ENCODE measurements around the gene HOXC11.

The HOXC11 gene

DNA sequence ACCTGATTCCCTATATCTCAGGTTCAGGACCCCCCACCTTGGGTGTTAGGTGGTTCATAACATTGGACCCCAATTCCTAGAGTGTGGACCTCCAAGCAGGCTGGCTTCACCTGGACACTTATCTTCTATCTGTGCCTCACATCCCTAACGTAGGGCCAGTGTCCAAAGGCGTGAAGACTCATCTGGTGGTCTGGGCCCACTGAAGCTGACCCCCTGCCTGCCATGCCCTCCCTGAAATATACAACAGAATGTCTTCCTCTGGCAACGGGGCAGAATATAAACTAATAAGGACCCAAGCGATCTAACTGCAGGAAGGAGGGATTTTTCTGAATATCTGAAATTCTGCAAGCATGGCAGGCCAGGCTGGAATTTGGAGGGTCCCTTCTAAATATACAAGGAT, 28.7 kb upstream of the HOXC11 start:
- DNase-seq = no peak

DNA sequence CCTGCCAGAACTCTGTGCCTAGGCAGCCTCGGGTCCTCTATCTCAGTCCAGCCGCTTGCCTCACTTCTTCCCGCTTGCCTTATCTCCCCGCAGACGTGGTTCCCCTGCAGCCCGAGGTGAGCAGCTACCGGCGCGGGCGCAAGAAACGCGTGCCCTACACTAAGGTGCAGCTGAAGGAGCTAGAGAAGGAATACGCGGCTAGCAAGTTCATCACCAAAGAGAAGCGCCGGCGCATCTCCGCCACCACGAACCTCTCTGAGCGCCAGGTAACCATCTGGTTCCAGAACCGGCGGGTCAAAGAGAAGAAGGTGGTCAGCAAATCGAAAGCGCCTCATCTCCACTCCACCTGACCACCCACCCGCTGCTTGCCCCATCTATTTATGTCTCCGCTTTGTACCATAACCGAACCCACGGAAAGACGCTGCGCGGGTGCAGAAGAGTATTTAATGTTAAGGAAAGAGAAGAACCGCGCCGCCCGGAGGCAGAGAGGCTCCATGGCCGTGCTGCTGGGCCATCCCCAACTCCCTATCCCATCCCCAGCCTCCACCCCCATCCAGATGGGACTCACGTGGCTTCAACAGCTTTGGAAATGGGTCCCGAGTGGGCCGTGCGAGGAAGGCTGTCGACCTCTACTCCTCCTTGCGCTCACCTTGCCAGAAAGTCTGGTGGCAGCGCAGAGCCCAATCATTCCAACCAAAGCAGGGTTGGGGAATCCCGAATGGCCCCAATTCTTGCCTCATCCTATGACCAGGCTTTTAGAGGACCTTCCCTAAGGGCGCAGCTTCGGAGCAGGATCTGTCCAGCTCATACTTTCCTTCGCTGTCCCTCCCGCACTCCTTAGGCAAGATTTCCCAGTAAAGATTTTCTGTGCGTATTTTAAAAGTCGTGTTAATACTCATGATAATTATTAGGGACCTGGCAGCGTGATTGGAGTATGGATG, 27.7 kb upstream of the HOXC11 start:
- DNase-seq = no peak

DNA sequence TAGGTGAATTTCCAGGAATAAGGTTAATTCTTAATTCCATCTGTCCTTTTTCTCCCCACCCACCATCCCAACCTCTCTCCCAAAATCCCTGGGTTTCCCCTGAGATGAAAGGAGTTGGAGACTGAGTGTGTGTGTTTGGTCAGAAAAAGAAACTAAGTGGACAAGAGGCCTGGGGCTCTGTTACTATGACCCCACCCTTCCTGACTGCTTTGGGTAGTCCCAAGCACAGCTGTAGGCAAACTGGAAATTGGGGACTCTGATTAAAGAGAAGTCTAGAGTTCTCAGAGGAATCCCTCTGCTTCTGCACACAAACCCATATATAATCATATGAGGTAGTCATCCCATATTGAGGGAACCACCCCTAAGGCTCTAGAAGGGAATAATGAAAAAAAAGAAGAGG, 25.2 kb upstream of the HOXC11 start:
- no peak for DNase-seq

DNA sequence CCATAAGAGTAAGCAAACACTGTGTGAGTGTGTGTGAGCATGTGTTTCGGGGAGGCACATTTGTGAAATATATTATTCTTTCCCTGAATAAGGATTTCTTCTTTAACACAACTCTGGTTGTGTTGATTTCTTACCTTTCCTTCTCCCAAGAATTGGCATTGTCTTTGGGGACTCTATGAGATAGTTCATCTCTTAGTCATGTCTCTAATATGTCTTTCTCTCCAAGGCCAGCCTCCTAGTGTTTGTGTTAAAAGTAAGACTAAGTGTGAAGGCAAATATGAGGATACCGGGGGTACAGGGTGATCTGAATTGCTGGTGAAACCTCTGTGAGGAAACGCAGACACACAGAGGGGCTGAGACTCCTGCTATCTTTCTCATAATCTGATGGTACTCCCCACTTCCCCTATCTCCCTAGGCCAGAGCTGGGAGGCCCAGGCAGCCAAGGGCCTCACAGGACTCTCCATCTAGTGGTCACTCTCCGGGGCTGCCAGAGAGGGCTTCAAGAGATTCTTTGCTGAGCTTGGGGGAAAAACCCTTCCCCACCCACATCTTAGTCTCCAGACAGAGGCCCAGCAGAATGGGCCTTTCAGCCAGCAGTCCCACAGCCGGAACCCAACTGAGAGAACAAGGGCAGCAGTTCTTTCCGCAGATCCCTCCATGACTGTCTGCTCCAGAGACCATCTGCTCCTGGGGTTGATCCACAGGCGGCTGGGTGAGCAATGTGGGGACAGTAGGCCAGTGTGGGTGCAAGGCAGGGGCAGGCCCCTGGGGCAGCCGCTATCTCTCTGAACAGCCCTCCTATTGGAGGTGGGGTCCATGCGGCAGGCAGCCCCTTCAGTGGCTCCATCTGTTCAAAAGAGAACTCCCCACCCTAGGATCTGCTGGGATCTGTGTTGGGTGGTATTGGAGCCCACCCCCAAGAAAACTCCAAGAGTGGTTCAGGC, 24.0 kb upstream of the HOXC11 start:
- no peak for DNase-seq

DNA sequence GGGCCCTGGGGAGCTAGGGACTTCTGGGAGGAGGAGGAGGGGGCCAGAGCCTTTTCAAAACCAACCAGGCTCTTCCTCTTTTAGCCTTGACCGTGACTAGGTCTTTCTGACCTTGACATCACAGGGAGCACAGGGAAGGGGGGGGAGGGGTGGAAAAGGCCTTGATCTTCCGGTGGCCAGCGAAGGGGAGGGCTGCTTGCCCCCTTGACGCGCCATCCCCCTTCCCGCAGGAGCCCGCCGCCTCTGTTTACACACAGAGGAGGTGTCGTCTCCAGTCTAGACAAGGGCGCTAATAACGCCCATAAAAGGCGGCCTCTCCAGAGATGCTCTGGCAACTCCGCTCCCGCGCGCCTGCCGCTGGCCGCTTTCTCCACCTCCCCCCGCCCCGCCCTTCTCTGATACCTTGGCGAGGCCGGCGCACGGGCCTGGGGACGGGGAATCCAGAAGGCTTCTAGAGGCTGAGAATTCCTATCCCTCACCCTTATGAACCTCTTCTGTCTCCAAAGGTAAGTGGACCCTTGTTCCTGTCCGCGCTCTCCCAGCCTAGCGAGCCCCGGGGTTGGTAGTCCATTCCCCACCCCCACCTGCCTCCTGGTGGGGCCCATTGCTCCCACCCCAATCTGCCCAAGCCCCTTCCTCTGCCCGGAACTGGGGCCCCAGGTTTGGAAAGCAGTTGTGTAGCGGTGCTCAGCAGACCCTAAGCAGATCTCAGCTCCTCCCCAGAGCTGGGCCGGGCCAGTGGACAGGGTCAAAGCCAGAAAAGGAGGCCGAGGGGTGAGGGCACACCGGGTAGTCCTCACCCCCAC, 23.1 kb upstream of the HOXC11 start:
- no peak for DNase-seq

DNA sequence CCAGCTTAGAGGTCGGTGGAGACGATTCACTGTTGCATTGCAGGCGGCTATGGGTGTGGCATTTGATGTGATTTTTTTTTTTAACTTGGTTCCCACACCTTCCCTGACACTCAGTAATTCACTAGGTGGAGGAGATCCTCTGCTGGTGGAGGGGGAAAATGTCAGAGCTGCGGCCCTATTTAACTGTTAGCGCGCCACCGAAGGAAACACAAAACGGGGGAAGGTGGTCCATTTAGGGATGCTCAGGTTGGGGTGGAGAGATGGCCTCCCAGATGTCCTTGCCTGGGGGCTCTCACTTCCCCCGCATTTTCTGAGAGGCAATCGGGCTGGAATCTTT, 22.5 kb upstream of the HOXC11 start:
- DNase-seq = no peak

DNA sequence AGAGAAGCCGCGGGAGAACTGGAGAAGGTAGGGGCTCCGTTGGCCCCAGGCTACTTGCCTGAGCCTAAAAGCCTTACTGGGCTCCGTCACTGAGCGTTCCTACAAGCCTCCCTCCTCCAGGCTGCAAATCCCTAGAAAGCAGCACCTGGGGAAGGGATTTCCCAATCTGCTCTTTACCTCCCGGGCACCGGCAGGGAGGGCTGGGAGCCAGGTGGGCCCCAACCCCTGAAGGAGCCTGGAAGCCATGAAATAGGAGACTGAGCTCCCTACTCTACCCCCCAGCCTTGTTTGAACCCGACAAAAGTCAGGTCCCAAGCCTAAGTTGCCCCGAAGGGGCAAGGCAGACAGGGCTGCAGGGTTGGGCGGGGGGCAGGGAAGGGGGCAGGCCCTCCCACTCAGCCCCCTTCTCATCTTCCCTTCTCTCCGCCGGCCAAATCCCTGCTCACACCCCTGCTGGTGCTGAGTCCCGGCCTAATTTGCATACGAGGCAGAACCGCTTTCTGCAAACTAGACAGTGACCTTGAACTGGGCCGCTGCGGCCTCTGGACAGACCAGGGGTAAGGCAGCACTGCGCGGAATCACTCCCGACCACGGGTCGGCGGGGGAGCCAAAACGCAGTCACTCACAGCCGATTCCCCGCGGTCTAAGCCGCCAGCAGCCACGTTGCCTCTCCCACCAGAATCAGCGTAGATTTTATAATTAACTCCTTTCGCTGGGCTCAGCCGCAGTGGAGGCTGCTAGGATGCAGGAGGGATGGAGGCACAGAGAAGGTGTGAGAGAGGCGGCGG, 21.9 kb upstream of the HOXC11 start:
- DNase-seq = no peak

DNA sequence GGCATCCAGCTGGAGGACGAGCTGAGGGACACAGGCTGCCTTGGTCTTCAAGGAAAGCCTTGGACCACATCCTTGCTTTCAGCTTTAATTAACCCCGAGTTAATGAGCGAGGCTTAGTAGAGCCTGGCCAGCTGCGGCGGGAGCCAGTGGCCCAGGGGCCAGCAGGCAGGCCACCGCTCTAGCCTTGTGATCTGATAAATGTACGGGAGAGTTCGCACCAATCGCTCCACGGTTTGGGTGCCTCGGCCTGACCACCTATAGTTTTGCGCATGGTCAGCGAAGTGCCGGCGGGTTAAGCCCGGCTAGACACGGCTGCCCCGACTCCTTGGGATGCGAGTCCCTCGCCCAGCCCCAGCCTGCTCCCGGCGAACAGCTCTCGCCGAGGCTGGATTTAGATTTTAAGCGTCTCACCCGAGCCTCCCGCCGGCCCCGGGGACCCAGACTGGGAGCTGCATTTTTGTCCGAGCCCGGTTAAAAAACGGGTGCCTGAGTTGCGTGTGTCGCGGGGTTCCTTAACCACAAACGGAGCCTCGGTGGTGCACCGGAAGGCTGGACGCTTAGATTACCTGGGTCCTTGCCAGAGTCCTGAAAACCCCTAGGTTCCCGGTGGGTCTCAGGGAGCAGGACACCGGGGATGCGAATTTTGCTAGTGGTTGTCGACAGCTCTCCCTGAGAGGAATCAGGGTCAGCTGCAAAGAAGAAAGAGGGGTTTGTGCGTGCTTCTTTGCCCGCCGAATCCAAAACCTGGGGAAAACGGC, 21.2 kb upstream of the HOXC11 start:
- no peak for DNase-seq

DNA sequence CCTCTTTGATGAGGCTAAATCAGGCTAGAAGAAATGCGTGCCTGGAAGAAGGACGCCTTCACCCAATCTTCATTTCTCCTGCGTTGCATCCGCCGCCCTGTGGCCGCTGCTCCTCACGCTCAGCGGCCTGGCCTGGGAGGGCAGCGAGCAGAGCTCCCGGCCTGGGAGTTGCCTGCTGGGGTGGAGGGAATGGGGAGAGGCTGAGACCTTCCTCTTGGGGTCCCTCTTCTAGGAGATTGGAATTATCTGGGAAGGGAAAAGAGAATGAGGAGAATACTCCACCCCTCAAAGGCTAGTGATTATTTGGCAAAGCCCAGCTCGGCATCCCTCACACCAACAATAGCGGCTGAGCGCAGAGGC, 20.6 kb upstream of the HOXC11 start:
- DNase-seq = no peak

DNA sequence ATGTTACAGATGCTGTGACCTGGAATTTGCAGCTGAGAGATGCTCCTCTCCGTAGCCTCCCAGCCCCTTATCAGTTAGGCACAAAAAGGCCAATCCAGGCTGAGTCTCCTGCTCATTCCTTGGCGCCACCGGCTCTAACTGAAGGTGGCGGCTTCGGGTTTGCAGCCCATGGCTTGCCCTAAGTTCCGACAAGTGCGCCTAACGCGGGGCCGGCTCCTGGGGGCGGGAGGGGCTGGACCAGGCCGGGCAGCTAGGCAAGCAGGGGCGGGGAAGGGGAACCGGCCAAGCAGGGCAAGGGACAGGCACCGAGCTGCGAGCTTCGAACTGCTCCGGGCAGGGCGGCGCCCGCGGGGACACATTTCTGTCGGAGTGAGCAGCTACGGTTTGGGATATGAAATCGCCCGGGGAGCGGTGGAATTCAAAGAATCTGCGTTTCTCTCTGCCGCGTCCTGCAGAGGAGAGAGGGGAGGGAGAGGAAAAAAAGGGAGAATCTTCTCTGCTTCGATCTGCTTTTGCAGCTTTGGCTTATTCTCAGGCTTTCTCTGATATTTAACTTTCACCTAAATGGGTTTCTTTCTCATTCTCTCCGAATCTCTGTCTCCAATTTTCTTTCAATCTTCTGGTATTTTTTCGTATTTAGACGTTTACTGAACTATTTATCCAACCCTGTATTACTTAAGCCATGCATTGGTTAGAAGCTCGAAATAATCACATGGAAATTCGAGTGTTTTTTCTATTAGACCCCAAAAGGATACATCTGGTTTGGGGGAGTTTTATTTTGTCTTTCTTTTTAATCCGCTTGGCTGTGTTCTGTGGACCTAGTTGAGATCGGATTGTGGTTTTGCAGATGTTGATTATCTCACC, 19.8 kb upstream of the HOXC11 start:
- DNase-seq = no peak

DNA sequence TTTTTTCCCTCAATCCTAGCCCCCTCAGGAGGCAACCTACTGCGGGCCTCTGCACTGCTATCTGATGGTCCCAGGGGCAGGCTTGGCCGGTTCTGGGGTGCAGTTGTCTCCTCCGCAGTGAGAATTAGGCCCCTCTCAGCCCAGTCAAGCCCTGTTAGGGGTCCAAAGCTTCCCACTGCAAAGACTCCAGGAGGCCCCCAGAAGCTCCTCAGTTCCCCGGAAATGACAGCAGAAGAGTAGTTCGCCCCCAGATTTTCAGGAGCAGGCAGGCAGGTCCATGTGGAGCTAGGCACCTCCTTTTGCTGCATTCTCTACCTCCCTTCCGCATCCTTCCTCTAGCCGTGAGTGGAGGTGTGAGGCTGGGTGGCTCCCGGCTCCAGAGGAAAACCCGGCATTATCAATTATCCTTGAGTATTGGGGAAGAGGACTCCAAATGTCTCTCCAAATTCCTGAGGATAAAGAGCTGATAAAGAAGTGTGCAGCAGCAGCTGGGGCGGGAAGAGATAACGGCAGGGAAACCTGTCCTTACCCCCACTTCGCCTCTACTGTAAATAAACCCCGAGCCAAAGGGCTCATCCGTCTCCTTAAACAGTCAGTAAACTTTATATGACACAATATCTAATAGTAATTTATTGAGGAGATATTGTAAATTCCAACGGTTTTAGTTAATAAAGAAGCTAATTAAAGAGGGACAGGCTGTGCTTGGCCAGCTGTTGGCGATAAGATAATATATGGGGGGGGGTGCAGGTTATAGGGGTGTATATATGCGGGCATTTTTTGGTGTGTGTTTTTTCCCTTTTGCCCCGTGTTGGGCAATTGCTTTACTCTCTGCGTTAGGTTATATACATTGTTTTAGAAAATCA, 18.9 kb upstream of the HOXC11 start:
- DNase-seq = no peak

DNA sequence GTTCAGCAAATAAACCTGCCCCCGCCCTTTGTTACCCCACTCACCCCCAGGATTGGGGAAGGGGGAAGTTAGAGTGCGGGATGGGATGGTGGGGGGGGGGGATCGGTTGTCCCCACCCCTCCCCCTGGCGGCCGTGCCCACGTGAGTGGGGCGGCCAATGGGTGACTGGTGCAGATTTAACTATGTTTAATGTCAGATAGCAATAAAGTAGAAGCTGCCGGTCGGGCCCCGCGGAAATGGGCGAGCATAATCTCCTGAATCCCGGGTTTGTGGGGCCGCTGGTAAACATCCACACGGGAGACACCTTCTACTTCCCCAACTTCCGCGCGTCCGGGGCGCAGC, 18.3 kb upstream of the HOXC11 start, which contains the start of gene HOXC12:
TSS of gene HOXC12 (plus strand) at position 210 of the 342 bp plus-strand sequence. CDS start at position 237, 27 bp downstream.
- no peak for DNase-seq

DNA sequence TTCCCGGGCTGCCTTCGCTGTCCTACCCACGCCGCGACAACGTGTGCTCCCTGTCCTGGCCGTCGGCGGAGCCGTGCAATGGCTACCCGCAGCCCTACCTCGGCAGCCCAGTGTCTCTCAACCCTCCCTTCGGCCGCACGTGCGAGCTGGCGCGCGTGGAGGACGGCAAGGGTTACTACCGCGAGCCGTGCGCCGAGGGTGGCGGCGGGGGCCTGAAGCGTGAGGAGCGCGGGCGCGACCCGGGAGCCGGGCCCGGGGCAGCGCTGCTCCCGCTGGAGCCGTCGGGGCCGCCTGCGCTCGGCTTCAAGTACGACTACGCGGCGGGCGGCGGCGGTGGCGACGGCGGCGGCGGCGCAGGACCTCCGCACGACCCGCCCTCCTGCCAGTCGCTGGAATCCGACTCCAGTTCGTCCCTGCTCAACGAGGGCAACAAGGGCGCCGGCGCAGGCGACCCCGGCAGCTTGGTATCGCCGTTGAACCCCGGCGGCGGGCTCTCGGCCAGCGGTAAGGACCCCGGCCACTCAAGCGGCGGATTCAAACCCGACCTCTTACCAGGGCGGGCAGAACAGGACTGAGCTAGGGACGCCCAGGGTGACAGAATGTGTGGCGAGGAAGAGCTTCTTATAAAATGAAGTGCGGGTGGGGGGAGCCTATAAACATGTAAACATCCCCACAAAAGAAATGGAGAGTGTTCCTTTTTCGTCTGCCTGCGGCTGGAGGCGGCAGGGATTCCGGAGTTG, 17.7 kb upstream of the HOXC11 start:
- DNase-seq = no peak

DNA sequence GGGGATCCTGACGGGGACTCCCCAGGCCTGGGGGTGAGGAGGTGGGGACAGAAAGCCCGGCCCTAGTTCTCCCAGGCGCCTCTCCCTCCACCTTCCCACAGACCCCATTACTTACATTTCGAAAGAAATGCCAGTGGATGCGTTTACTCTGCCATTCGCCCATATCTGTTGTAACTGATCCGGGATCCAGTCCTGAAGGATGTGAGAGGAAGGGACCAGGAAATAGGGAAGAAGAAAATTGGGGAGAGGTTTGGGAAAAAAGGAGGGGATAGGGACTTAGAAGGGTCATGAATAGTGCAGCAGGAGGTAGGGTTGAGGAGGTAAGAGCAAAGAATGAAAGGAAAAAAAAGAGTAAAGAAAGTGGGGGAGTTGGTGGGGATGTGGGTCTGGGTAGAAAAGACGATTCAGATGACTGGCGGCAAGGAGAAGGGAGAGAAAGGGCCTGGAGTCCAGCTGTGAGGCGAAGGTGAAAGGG, 17.1 kb upstream of the HOXC11 start:
- DNase-seq = no peak

DNA sequence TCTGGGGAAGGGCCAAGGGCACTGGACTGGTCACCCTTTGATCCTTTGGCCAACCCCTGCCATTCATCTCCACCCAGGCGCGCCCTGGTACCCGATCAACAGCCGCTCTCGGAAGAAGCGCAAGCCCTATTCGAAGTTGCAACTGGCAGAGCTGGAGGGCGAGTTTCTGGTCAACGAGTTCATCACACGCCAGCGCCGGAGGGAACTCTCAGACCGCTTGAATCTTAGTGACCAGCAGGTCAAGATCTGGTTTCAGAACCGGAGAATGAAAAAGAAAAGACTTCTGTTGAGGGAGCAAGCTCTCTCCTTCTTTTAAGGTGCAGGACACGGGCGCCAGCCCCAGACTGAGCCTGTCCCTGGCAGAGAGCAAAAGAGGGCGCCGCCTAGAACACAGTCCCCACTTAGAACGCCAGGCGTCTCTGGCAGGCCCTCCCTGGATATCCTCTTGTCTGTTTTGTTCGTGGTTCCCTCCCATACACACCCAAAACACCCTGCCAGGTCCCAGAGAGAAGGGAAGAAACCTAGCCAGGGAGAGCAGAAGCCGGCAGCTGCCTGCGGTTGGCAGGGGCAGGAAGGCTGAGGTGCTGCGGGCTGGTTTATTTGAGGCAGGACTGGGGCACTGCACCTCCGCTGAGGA, 16.6 kb upstream of the HOXC11 start:
- no peak for DNase-seq

DNA sequence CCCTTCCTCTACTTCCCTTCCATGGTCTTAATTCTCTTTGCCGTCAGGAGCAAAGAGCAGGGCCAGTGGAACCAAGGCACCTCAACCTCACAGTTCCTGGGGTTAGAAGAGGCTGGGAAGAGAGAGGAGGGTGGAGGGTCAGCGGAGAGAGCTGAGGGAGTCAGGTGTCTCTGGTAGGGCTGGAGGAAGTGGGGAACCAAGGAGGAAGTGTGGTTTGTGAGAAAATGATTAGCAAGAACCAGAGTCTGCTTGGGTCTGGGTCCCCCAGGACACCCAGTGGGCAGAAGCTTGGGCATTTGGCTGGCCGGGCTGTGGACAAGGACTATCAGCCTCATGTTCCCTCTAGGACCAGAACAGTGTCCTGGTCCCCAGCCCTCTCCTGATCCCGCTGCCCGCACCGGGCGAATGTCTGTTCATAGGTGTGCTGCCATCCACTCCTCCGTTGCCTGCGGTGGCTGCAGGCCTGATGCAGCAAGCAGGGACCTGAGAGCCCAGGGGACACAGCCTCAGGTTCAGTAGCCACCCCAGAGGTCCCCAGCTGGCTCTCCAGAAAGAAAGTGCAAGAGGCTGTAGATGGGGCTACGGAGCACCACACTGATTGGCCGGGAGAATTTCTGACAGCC, 15.9 kb upstream of the HOXC11 start:
- DNase-seq = no peak

DNA sequence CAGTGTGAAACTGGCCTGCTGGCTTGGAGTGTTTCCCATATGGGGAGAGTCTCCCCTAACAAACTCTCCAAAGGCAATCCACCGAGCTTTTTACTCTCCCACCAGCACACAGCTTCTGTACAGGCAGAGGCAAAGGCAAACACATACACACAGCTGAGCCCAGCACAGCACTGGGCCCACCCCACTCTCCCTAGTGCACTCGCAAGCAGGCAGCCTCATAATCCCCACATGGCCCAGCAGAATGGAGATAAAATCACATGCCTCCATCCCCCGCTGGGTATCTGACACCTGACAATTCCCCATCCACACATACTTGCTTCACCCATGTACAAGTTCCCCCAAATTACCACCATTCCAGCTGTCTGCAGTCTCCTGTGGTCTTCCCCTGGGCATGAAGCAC, 14.8 kb upstream of the HOXC11 start:
- DNase-seq = no peak

DNA sequence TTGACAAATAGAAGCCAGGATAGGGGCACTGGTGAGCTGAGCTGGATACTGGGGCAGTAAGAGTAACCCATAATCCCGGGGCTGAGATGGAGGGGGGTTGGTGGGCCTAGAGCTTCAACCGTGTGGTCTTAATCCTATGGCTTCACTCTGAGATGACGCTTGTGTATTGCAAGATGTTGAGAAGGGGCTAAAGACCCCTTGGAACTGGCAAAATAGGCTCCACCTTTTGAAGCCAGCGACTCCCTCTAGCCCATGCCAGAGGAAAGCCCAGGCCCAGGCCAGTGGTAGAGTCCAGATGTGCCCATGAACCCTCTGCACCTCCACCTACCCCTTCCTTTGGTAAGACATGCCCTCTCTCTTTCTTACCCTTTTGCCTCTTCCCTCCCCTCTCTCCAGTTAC, 13.6 kb upstream of the HOXC11 start:
- no peak for DNase-seq

Data from activated CD4-positive, CD25-positive, alpha-beta regulatory T cell (primary cell).